D721Med (cell line): ENCODE data around the gene OTOR.

Source experiments
- DNase-seq: peaks from one replicate; pipeline ENCODE4 v3.0.0; 2011; ENCODE audit warnings: low spot score; ENCODE audit not compliant: insufficient read length
- FAIRE-seq: peaks from 2 replicates; lab custom pipeline; 2011; peaks lifted over from hg19 to GRCh38; lab: Jason Lieb, UNC
- TF ChIP-seq, protein P1 (sequence below): IDR thresholded peaks from 2 replicates; pipeline ENCODE4 v1.5.1; 2012; ENCODE audit warnings: mild to moderate bottlenecking, control low read depth; ENCODE audit not compliant: insufficient read depth; ENCODE audit errors: missing control alignments

Gene OTOR

DNA sequence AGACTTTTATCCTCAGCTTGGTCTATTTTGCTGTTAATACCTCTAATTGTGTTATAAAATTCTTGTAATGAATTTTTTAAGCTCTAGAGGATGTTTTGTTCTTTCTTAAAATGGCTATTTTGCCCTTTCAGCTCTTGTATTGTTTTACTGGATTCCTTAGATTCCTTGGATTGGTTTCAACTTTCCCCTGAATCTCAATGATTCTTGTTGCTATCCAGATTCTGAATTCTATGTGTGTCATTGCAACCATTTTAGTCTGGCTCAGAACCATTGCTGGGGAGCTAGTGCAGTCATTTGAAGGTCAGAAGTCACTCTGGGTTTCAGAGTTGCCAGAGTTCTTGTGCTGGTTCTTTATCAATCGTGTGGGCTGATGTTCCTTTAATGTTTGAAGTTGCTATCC is 37.1 kb downstream of the OTOR start:
- FAIRE-seq (no peak), DNase-seq (no peak)
- TF ChIP-seq, protein P1, sequence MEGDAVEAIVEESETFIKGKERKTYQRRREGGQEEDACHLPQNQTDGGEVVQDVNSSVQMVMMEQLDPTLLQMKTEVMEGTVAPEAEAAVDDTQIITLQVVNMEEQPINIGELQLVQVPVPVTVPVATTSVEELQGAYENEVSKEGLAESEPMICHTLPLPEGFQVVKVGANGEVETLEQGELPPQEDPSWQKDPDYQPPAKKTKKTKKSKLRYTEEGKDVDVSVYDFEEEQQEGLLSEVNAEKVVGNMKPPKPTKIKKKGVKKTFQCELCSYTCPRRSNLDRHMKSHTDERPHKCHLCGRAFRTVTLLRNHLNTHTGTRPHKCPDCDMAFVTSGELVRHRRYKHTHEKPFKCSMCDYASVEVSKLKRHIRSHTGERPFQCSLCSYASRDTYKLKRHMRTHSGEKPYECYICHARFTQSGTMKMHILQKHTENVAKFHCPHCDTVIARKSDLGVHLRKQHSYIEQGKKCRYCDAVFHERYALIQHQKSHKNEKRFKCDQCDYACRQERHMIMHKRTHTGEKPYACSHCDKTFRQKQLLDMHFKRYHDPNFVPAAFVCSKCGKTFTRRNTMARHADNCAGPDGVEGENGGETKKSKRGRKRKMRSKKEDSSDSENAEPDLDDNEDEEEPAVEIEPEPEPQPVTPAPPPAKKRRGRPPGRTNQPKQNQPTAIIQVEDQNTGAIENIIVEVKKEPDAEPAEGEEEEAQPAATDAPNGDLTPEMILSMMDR = no peak
